Liver (tissue), 9 donors: ENCODE data around the gene ABTB2. TPM values are rescaled to one million over a fixed set of nuclear protein-coding genes. Genes with fewer than 3 reads are reported as not detected.

Source experiments
- DNase-seq: peaks from one replicate; pipeline ENCODE4 v3.0.0-alpha.2; 2017; ENCODE audit warnings: low spot score
- H3K27ac ChIP-seq, 2 donors: one replicate each; pipeline ENCODE4 v1.7.0; 2013; ENCODE audit warnings: inconsistent platforms in 2 of 2, low read length in 2 of 2, control low read depth in 1 of 2, low read depth in 1 of 2, mild to moderate bottlenecking in 1 of 2
- H3K27me3 ChIP-seq, 4 donors: one replicate each; pipeline versions ENCODE4 v1.6.1 to v1.7.0; 2013; ENCODE audit warnings: low read length in 3 of 4, inconsistent platforms in 1 of 4, mild to moderate bottlenecking in 1 of 4, moderate library complexity in 1 of 4; ENCODE audit not compliant: control insufficient read depth in 4 of 4, insufficient read depth in 4 of 4
- H3K36me3 ChIP-seq, 4 donors: one replicate each; pipeline versions ENCODE4 v1.6.1 to v1.7.0; 2013; ENCODE audit warnings: low read length in 3 of 4, mild to moderate bottlenecking in 3 of 4, low read depth in 1 of 4, moderate library complexity in 1 of 4; ENCODE audit not compliant: control insufficient read depth in 4 of 4, insufficient read depth in 3 of 4
- H3K4me1 ChIP-seq, 4 donors: one replicate each; pipeline versions ENCODE4 v1.6.1 to v1.7.0; 2013; ENCODE audit warnings: low read length in 3 of 4, mild to moderate bottlenecking in 3 of 4, moderate library complexity in 1 of 4; ENCODE audit not compliant: control insufficient read depth in 4 of 4, insufficient read depth in 4 of 4
- H3K4me3 ChIP-seq, 3 donors: one replicate each; pipeline versions ENCODE4 v1.6.1 to v1.7.0; 2013; ENCODE audit warnings: low read length in 3 of 3, control low read depth in 1 of 3, low read depth in 1 of 3, mild to moderate bottlenecking in 1 of 3
- H3K9ac ChIP-seq, 2 donors: one replicate each; pipeline ENCODE4 v1.7.0; 2013; ENCODE audit warnings: low read length in 2 of 2, mild to moderate bottlenecking in 2 of 2, moderate library complexity in 2 of 2, control low read depth in 1 of 2, low read depth in 1 of 2
- H3K9me3 ChIP-seq, 4 donors: one replicate each; pipeline versions ENCODE4 v1.6.1 to v1.7.0; 2013; ENCODE audit warnings: low read length in 3 of 4; ENCODE audit not compliant: control insufficient read depth in 4 of 4
- ATF3 ChIP-seq: IDR thresholded peaks from 2 replicates; pipeline ENCODE4 v1.6.1; 2016; ENCODE audit warnings: antibody characterized with exemption
- CTCF ChIP-seq: fragments of 150-350 bp; IDR thresholded peaks from 2 replicates; pipeline ENCODE4 v1.5.1; 2017; ENCODE audit warnings: improper control_type of control experiment, low read depth, low read length; ENCODE audit not compliant: missing input control
- FOXA2 ChIP-seq: IDR thresholded peaks from 2 replicates; pipeline ENCODE4 v1.6.1; 2016; ENCODE audit warnings: antibody characterized with exemption
- GABPA ChIP-seq, 2 donors: IDR thresholded peaks in 1 of 2; conservative IDR thresholded peaks in 1 of 2; 2 replicates each; pipeline ENCODE4 v1.6.1; 2016; ENCODE audit warnings: antibody characterized with exemption in 2 of 2, mild to moderate bottlenecking in 1 of 2, moderate library complexity in 1 of 2
- HNF4A ChIP-seq, 2 donors: conservative IDR thresholded peaks; 2 replicates each; pipeline ENCODE4 v1.6.1; 2016; ENCODE audit warnings: antibody characterized with exemption in 2 of 2, mild to moderate bottlenecking in 2 of 2
- HNF4G ChIP-seq: IDR thresholded peaks from 2 replicates; pipeline ENCODE4 v1.6.1; 2016; ENCODE audit warnings: antibody characterized with exemption
- JUND ChIP-seq, 2 donors: IDR thresholded peaks; 2 replicates each; pipeline ENCODE4 v1.6.1; 2016; ENCODE audit warnings: antibody characterized with exemption in 2 of 2
- MAX ChIP-seq: IDR thresholded peaks from 2 replicates; pipeline ENCODE4 v1.6.1; 2016; ENCODE audit warnings: antibody characterized with exemption
- NR2F2 ChIP-seq: IDR thresholded peaks from 2 replicates; pipeline ENCODE4 v1.6.1; 2016; ENCODE audit warnings: antibody characterized with exemption
- RAD21 ChIP-seq, 2 donors: IDR thresholded peaks; 2 replicates each; pipeline ENCODE4 v1.6.1; 2016; ENCODE audit warnings: antibody characterized with exemption in 2 of 2, mild to moderate bottlenecking in 2 of 2
- REST ChIP-seq: IDR thresholded peaks from 2 replicates; pipeline ENCODE4 v1.6.1; 2016; ENCODE audit warnings: antibody characterized with exemption, mild to moderate bottlenecking
- RXRA ChIP-seq, 2 donors: IDR thresholded peaks; 2 replicates each; pipeline ENCODE4 v1.6.1; 2017 to 2018; ENCODE audit warnings: antibody characterized with exemption in 2 of 2, mild to moderate bottlenecking in 1 of 2
- SP1 ChIP-seq: IDR thresholded peaks from 2 replicates; pipeline ENCODE4 v1.6.1; 2018; ENCODE audit warnings: antibody characterized with exemption, mild to moderate bottlenecking
- YY1 ChIP-seq: IDR thresholded peaks from 2 replicates; pipeline ENCODE4 v1.6.1; 2016; ENCODE audit warnings: antibody characterized with exemption, mild to moderate bottlenecking
- ZBTB33 ChIP-seq: IDR thresholded peaks from 2 replicates; pipeline ENCODE4 v1.6.1; 2016; ENCODE audit warnings: antibody characterized with exemption
- WGBS: extraction: QIAGEN DNeasy Blood & Tissue Kit; methylation state at CpG from one replicate; pipeline ENCODE4 v1.1.7; 2013; 5-methylcytosine and 5-hydroxymethylcytosine counted together
- polyA plus RNA-seq, 2 donors: library from polyadenylated mRNA; stranded (reverse) in 1 of 2; unstranded in 1 of 2; fragments of 200-250 nt in 1 of 2; fragments of >200 nt in 1 of 2; fragmentation: Nextera tagmentation in 1 of 2; extraction: Ambion mirVana in 1 of 2; gene quantifications; one replicate each; pipeline versions ENCODE4 v1.2.1 to v1.2.3, GENCODE V29; 2013 to 2015
- total RNA-seq, 2 donors: library from RNA; depleted of rRNA; stranded (reverse); fragments of >200 nt; gene quantifications; one replicate each; pipeline ENCODE4 v1.2.3, GENCODE V29; 2014
- donor health status: healthy.
- donor health status: healthy.
- donor health status: healthy.
- donor health status: healthy.
- donor health status: healthy.

ABTB2 gene
- total and polyA plus RNA-seq, 4 donors: 2.4 to 8.9 (median 6.1) TPM

GRCh38 chr11:34358728-34359547 is 1.1 kb upstream of the ABTB2 start:
- H3K9ac ChIP-seq: peak overlapping the region; percentile 86 to 95
- peak; percentile 72 for DNase-seq
- no peaks in the 10 kb centered on the region for H3K36me3 ChIP-seq
- H3K27ac ChIP-seq: peak overlapping the region; percentile 77 to 88
- peak overlapping the region; percentile 42 to 82 (median 74) for H3K4me3 ChIP-seq
- H3K4me1 ChIP-seq: peaks cover 4 to 57% (median 45%) of the 10 kb centered on the region in 4 donors
- no peak for TF ChIP-seq REST
- TF ChIP-seq FOXA2: no peak
- peak; percentile 74 for TF ChIP-seq CTCF
- no peak for TF ChIP-seq HNF4G
- TF ChIP-seq HNF4A (conservative IDR thresholded peaks at IDR 0.05): peak; percentile 71 to 82
- TF ChIP-seq JUND (IDR thresholded peaks at IDR 0.05): peak in 1 of 2 donors; percentile 50
- peak; percentile 24 for TF ChIP-seq ZBTB33
- TF ChIP-seq SP1: peak; percentile 63
- peak; percentile 94 to 97 for TF ChIP-seq RAD21 (IDR thresholded peaks at IDR 0.05)
- peak; percentile 90 for TF ChIP-seq YY1
- no peak for TF ChIP-seq GABPA (IDR thresholded peaks at IDR 0.05 in 1 of 2, conservative IDR thresholded peaks at IDR 0.05 in 1 of 2)
- TF ChIP-seq RXRA (IDR thresholded peaks at IDR 0.05): peak; percentile 57 to 61
- TF ChIP-seq ATF3: no peak
- peak; percentile 81 for TF ChIP-seq NR2F2
- TF ChIP-seq MAX: peak; percentile 63
- under 1% methylated on average over 39 of the region's 39 CpGs for WGBS
- H3K27me3 ChIP-seq: no peaks in the 10 kb centered on the region
- no peaks in the 10 kb centered on the region for H3K9me3 ChIP-seq
